Liver (tissue), 9 donors: Measurements from ENCODE around the gene UBE2V1. TPM values are rescaled to one million over a fixed set of nuclear protein-coding genes. Genes with fewer than 3 reads are reported as not detected.

Experiments
- DNase-seq: peaks from one replicate; pipeline ENCODE4 v3.0.0-alpha.2; 2017; ENCODE audit warnings: low spot score
- H3K27ac ChIP-seq, 2 donors: one replicate each; pipeline ENCODE4 v1.7.0; 2013; ENCODE audit warnings: inconsistent platforms in 2 of 2, low read length in 2 of 2, control low read depth in 1 of 2, low read depth in 1 of 2, mild to moderate bottlenecking in 1 of 2
- H3K27me3 ChIP-seq, 4 donors: one replicate each; pipeline versions ENCODE4 v1.6.1 to v1.7.0; 2013; ENCODE audit warnings: low read length in 3 of 4, inconsistent platforms in 1 of 4, mild to moderate bottlenecking in 1 of 4, moderate library complexity in 1 of 4; ENCODE audit not compliant: control insufficient read depth in 4 of 4, insufficient read depth in 4 of 4
- H3K36me3 ChIP-seq, 4 donors: one replicate each; pipeline versions ENCODE4 v1.6.1 to v1.7.0; 2013; ENCODE audit warnings: low read length in 3 of 4, mild to moderate bottlenecking in 3 of 4, low read depth in 1 of 4, moderate library complexity in 1 of 4; ENCODE audit not compliant: control insufficient read depth in 4 of 4, insufficient read depth in 3 of 4
- H3K4me1 ChIP-seq, 4 donors: one replicate each; pipeline versions ENCODE4 v1.6.1 to v1.7.0; 2013; ENCODE audit warnings: low read length in 3 of 4, mild to moderate bottlenecking in 3 of 4, moderate library complexity in 1 of 4; ENCODE audit not compliant: control insufficient read depth in 4 of 4, insufficient read depth in 4 of 4
- H3K4me3 ChIP-seq, 3 donors: one replicate each; pipeline versions ENCODE4 v1.6.1 to v1.7.0; 2013; ENCODE audit warnings: low read length in 3 of 3, control low read depth in 1 of 3, low read depth in 1 of 3, mild to moderate bottlenecking in 1 of 3
- H3K9ac ChIP-seq, 2 donors: one replicate each; pipeline ENCODE4 v1.7.0; 2013; ENCODE audit warnings: low read length in 2 of 2, mild to moderate bottlenecking in 2 of 2, moderate library complexity in 2 of 2, control low read depth in 1 of 2, low read depth in 1 of 2
- H3K9me3 ChIP-seq, 4 donors: one replicate each; pipeline versions ENCODE4 v1.6.1 to v1.7.0; 2013; ENCODE audit warnings: low read length in 3 of 4; ENCODE audit not compliant: control insufficient read depth in 4 of 4
- EGR1 ChIP-seq, 2 donors: IDR thresholded peaks; 2 replicates each; pipeline ENCODE4 v1.6.1; 2016 to 2018; ENCODE audit warnings: antibody characterized with exemption in 2 of 2, low read depth in 2 of 2
- FOXA1 ChIP-seq: IDR thresholded peaks from 2 replicates; pipeline ENCODE4 v1.6.1; 2016; ENCODE audit warnings: antibody characterized with exemption
- FOXA2 ChIP-seq: IDR thresholded peaks from 2 replicates; pipeline ENCODE4 v1.6.1; 2016; ENCODE audit warnings: antibody characterized with exemption
- GABPA ChIP-seq, 2 donors: IDR thresholded peaks in 1 of 2; conservative IDR thresholded peaks in 1 of 2; 2 replicates each; pipeline ENCODE4 v1.6.1; 2016; ENCODE audit warnings: antibody characterized with exemption in 2 of 2, mild to moderate bottlenecking in 1 of 2, moderate library complexity in 1 of 2
- HNF4A ChIP-seq, 2 donors: conservative IDR thresholded peaks; 2 replicates each; pipeline ENCODE4 v1.6.1; 2016; ENCODE audit warnings: antibody characterized with exemption in 2 of 2, mild to moderate bottlenecking in 2 of 2
- HNF4G ChIP-seq: IDR thresholded peaks from 2 replicates; pipeline ENCODE4 v1.6.1; 2016; ENCODE audit warnings: antibody characterized with exemption
- JUND ChIP-seq, 2 donors: IDR thresholded peaks; 2 replicates each; pipeline ENCODE4 v1.6.1; 2016; ENCODE audit warnings: antibody characterized with exemption in 2 of 2
- NR2F2 ChIP-seq: IDR thresholded peaks from 2 replicates; pipeline ENCODE4 v1.6.1; 2016; ENCODE audit warnings: antibody characterized with exemption
- RAD21 ChIP-seq, 2 donors: IDR thresholded peaks; 2 replicates each; pipeline ENCODE4 v1.6.1; 2016; ENCODE audit warnings: antibody characterized with exemption in 2 of 2, mild to moderate bottlenecking in 2 of 2
- RXRA ChIP-seq, 2 donors: IDR thresholded peaks; 2 replicates each; pipeline ENCODE4 v1.6.1; 2017 to 2018; ENCODE audit warnings: antibody characterized with exemption in 2 of 2, mild to moderate bottlenecking in 1 of 2
- SP1 ChIP-seq: IDR thresholded peaks from 2 replicates; pipeline ENCODE4 v1.6.1; 2018; ENCODE audit warnings: antibody characterized with exemption, mild to moderate bottlenecking
- TAF1 ChIP-seq: conservative IDR thresholded peaks from 2 replicates; pipeline ENCODE4 v1.6.1; 2016; ENCODE audit warnings: antibody characterized with exemption, mild to moderate bottlenecking
- YY1 ChIP-seq: IDR thresholded peaks from 2 replicates; pipeline ENCODE4 v1.6.1; 2016; ENCODE audit warnings: antibody characterized with exemption, mild to moderate bottlenecking
- WGBS: extraction: QIAGEN DNeasy Blood & Tissue Kit; methylation state at CpG from one replicate; pipeline ENCODE4 v1.1.7; 2013; 5-methylcytosine and 5-hydroxymethylcytosine counted together
- polyA plus RNA-seq, 2 donors: library from polyadenylated mRNA; stranded (reverse) in 1 of 2; unstranded in 1 of 2; fragments of 200-250 nt in 1 of 2; fragments of >200 nt in 1 of 2; fragmentation: Nextera tagmentation in 1 of 2; extraction: Ambion mirVana in 1 of 2; gene quantifications; one replicate each; pipeline versions ENCODE4 v1.2.1 to v1.2.3, GENCODE V29; 2013 to 2015
- total RNA-seq, 2 donors: library from RNA; depleted of rRNA; stranded (reverse); fragments of >200 nt; gene quantifications; one replicate each; pipeline ENCODE4 v1.2.3, GENCODE V29; 2014
- TF ChIP-seq, protein P1 (sequence below): IDR thresholded peaks from 2 replicates; pipeline ENCODE4 v1.6.1; 2016; ENCODE audit warnings: antibody characterized with exemption
- TF ChIP-seq, protein P2 (sequence below): IDR thresholded peaks from 2 replicates; pipeline ENCODE4 v1.6.1; 2016; ENCODE audit warnings: antibody characterized with exemption, mild to moderate bottlenecking
- TF ChIP-seq, protein P3 (sequence below): IDR thresholded peaks from 2 replicates; pipeline ENCODE4 v1.6.1; 2016; ENCODE audit warnings: antibody characterized with exemption
- TF ChIP-seq, protein P4 (sequence below): fragments of 150-350 bp; IDR thresholded peaks from 2 replicates; pipeline ENCODE4 v1.5.1; 2017; ENCODE audit warnings: improper control_type of control experiment, low read depth, low read length; ENCODE audit not compliant: missing input control
- TF ChIP-seq, protein P5 (sequence below): IDR thresholded peaks from 2 replicates; pipeline ENCODE4 v1.6.1; 2016; ENCODE audit warnings: antibody characterized with exemption
- donor health status: healthy.
- donor health status: healthy.
- donor health status: healthy.
- donor health status: healthy.
- donor health status: healthy.

The UBE2V1 gene
- total and polyA plus RNA-seq, 4 donors = 27.9 to 53.0 (median 34.2) TPM

DNA sequence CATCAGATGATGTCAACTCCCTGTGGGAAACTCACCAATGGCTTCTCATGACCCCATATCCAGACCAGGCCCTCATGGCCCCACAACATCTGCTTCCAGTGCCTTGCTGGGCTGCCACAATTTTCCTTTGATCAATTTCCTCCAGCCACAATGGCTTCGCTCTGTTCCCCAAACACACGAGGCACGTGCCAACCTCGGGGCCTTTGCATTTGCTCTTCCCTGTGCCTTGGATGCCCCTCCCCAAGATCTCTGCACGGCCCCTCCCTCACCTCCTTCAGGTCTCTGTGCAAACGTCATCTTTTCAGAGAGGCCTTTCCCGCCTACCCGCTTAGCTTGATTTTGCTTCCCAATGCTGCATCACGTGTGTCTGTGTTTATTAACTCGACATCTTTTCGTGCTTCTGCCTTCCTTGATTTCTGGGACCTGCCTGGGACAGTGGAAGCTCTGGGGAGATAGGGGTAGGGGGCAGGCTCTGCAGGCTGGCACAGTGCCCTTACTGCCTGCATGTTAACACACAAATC is 27.4 kb upstream of the UBE2V1 start:
- no peak for TF ChIP-seq RXRA (IDR thresholded peaks at IDR 0.05)
- TF ChIP-seq, protein P1, sequence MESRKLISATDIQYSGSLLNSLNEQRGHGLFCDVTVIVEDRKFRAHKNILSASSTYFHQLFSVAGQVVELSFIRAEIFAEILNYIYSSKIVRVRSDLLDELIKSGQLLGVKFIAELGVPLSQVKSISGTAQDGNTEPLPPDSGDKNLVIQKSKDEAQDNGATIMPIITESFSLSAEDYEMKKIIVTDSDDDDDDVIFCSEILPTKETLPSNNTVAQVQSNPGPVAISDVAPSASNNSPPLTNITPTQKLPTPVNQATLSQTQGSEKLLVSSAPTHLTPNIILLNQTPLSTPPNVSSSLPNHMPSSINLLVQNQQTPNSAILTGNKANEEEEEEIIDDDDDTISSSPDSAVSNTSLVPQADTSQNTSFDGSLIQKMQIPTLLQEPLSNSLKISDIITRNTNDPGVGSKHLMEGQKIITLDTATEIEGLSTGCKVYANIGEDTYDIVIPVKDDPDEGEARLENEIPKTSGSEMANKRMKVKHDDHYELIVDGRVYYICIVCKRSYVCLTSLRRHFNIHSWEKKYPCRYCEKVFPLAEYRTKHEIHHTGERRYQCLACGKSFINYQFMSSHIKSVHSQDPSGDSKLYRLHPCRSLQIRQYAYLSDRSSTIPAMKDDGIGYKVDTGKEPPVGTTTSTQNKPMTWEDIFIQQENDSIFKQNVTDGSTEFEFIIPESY = no peak
- TF ChIP-seq NR2F2 = no peak
- no peak for TF ChIP-seq RAD21 (IDR thresholded peaks at IDR 0.05)
- no peak for TF ChIP-seq GABPA (IDR thresholded peaks at IDR 0.05 in 1 of 2, conservative IDR thresholded peaks at IDR 0.05 in 1 of 2)
- TF ChIP-seq, protein P2, sequence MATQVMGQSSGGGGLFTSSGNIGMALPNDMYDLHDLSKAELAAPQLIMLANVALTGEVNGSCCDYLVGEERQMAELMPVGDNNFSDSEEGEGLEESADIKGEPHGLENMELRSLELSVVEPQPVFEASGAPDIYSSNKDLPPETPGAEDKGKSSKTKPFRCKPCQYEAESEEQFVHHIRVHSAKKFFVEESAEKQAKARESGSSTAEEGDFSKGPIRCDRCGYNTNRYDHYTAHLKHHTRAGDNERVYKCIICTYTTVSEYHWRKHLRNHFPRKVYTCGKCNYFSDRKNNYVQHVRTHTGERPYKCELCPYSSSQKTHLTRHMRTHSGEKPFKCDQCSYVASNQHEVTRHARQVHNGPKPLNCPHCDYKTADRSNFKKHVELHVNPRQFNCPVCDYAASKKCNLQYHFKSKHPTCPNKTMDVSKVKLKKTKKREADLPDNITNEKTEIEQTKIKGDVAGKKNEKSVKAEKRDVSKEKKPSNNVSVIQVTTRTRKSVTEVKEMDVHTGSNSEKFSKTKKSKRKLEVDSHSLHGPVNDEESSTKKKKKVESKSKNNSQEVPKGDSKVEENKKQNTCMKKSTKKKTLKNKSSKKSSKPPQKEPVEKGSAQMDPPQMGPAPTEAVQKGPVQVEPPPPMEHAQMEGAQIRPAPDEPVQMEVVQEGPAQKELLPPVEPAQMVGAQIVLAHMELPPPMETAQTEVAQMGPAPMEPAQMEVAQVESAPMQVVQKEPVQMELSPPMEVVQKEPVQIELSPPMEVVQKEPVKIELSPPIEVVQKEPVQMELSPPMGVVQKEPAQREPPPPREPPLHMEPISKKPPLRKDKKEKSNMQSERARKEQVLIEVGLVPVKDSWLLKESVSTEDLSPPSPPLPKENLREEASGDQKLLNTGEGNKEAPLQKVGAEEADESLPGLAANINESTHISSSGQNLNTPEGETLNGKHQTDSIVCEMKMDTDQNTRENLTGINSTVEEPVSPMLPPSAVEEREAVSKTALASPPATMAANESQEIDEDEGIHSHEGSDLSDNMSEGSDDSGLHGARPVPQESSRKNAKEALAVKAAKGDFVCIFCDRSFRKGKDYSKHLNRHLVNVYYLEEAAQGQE = no peak
- no peak for TF ChIP-seq EGR1 (IDR thresholded peaks at IDR 0.05; ENCODE audit: low read depth in 2 of 2)
- no peak for TF ChIP-seq SP1
- TF ChIP-seq TAF1 = no peak
- no peak for TF ChIP-seq FOXA2
- TF ChIP-seq HNF4G = no peak
- TF ChIP-seq FOXA1 = no peak
- TF ChIP-seq YY1 = no peak
- no peak for TF ChIP-seq JUND (IDR thresholded peaks at IDR 0.05)
- TF ChIP-seq HNF4A (conservative IDR thresholded peaks at IDR 0.05) = no peak
- TF ChIP-seq, protein P3, sequence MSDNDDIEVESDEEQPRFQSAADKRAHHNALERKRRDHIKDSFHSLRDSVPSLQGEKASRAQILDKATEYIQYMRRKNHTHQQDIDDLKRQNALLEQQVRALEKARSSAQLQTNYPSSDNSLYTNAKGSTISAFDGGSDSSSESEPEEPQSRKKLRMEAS = no peak
- DNase-seq = no peak
- H3K9me3 ChIP-seq = no peaks in the 10 kb centered on the region
- peak overlapping the region in 1 of 2 donors; percentile 8 for H3K27ac ChIP-seq
- H3K27me3 ChIP-seq = no peaks in the 10 kb centered on the region
- 90% methylated on average over 11 of the region's 11 CpGs for WGBS
- H3K36me3 ChIP-seq = peaks cover 3 to 7% (median 5%) of the 10 kb centered on the region in 4 donors
- H3K4me1 ChIP-seq = peaks cover 24 to 48% (median 30%) of the 10 kb centered on the region in 4 donors
- H3K4me3 ChIP-seq = no peak overlapping the region
- H3K9ac ChIP-seq = no peak overlapping the region

DNA sequence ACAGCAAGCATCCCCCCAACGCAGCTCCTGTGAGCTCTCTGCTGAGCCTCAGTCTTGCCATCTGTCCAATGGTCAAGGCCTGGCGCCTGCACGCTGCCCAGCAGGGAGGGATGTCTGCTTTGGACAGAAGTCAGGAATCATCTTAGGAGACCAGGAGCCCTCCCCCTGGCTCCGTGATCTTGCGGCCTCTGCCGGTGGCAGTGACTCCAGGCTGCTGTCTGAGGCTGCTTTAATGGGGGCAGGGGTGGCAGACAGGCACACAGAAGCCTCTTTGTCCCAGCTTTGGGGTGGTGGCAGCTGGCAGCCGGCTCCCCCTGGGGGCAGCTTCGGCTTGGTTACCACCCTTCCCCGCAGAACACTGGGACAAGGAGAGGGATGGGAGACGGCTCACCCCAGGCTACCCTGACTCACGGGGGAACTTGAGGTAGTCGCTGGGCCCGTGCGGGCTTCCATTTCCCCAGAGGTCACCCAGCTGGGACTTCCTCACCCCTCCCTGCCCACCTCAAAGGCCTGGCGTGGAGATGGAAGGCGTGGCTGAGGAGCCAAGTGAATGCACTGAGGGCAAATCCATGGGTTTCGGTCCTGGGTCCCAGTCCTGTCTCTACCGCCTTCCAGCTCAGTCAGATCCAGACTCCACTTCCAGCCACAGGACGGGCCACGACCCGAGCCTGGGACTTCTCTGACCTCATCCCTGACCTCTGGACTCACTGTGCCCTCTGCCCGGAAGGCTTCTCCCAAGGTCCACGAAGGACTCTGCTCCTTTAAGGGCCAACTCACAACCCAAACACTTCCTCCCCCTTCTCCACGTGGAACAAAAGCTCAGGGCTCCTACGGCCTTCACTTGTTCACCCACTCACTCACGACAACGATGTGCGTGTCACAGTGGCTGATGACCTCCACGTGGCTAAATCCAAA is 25.8 kb upstream of the UBE2V1 start:
- Histone ChIP-seq H3K36me3 (peaks cover 3 to 7% (median 5%) of the 10 kb centered on the region in 4 donors), H3K4me3 (no peak overlapping the region), H3K9me3 (no peaks in the 10 kb centered on the region), H3K27me3 (no peaks in the 10 kb centered on the region), H3K27ac (peak overlapping the region; percentile 81 to 88), H3K4me1 (peaks cover 24 to 40% (median 30%) of the 10 kb centered on the region in 4 donors), H3K9ac (no peak overlapping the region)
- WGBS = 52% methylated on average over 29 of the region's 29 CpGs
- no peak for DNase-seq
- TF ChIP-seq HNF4G = peak; percentile 57
- no peak for TF ChIP-seq TAF1
- TF ChIP-seq GABPA (IDR thresholded peaks at IDR 0.05 in 1 of 2, conservative IDR thresholded peaks at IDR 0.05 in 1 of 2) = no peak
- no peak for TF ChIP-seq EGR1 (IDR thresholded peaks at IDR 0.05; ENCODE audit: low read depth in 2 of 2)
- TF ChIP-seq SP1 = peak; percentile 52
- TF ChIP-seq HNF4A (conservative IDR thresholded peaks at IDR 0.05) = peak; percentile 80 to 89
- TF ChIP-seq, protein P1 = no peak
- TF ChIP-seq, protein P3 = peak; percentile 58
- no peak for TF ChIP-seq YY1
- TF ChIP-seq RXRA (IDR thresholded peaks at IDR 0.05) = peak; percentile 86 to 88
- TF ChIP-seq NR2F2 = peak; percentile 98
- no peak for TF ChIP-seq FOXA1
- TF ChIP-seq, protein P4, sequence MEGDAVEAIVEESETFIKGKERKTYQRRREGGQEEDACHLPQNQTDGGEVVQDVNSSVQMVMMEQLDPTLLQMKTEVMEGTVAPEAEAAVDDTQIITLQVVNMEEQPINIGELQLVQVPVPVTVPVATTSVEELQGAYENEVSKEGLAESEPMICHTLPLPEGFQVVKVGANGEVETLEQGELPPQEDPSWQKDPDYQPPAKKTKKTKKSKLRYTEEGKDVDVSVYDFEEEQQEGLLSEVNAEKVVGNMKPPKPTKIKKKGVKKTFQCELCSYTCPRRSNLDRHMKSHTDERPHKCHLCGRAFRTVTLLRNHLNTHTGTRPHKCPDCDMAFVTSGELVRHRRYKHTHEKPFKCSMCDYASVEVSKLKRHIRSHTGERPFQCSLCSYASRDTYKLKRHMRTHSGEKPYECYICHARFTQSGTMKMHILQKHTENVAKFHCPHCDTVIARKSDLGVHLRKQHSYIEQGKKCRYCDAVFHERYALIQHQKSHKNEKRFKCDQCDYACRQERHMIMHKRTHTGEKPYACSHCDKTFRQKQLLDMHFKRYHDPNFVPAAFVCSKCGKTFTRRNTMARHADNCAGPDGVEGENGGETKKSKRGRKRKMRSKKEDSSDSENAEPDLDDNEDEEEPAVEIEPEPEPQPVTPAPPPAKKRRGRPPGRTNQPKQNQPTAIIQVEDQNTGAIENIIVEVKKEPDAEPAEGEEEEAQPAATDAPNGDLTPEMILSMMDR = no peak
- TF ChIP-seq JUND (IDR thresholded peaks at IDR 0.05) = no peak
- no peak for TF ChIP-seq FOXA2
- TF ChIP-seq, protein P5, sequence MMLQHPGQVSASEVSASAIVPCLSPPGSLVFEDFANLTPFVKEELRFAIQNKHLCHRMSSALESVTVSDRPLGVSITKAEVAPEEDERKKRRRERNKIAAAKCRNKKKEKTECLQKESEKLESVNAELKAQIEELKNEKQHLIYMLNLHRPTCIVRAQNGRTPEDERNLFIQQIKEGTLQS = no peak
- TF ChIP-seq RAD21 (IDR thresholded peaks at IDR 0.05) = no peak
